ENCODE measurements around the gene ZNRF3. TPM values are rescaled to one million over a fixed set of nuclear protein-coding genes. Genes with fewer than 3 reads are reported as not detected.

ZNRF3 gene
- polyA plus RNA-seq, 1 donor (not counting 4 experiments of a cell fraction or from before 2014, with no cell fraction given), result 2.6 TPM

- H4K20me1 ChIP-seq (ENCODE audit: control insufficient read depth, extremely low read depth, insufficient read depth, low read length), result no peaks in the 10 kb centered on the region
- H3K4me1 ChIP-seq (ENCODE audit: control insufficient read depth, extremely low read depth, insufficient read depth, low read length), result peaks cover 13% of the 10 kb centered on the region
- no peak overlapping the region for H2AFZ ChIP-seq (ENCODE audit: control insufficient read depth, low read length)
- no peak overlapping the region for H3K27ac ChIP-seq (ENCODE audit: control insufficient read depth, insufficient read depth, low read length)
- H3K36me3 ChIP-seq (ENCODE audit: control insufficient read depth in 2 of 2, extremely low read depth in 1 of 2, insufficient read depth in 2 of 2, low read length in 2 of 2), result no peaks in the 10 kb centered on the region
- no peaks in the 10 kb centered on the region for H3K9me3 ChIP-seq (ENCODE audit: control insufficient read depth, low read depth, low read length)
- TF ChIP-seq EZH2 (IDR thresholded peaks at IDR 0.05; ENCODE audit: low read length) (no peak), CTCF (optimal IDR thresholded peaks at IDR 0.05 in 1 of 3, IDR thresholded peaks at IDR 0.05 in 1 of 3, conservative IDR thresholded peaks at IDR 0.05 in 1 of 3; ENCODE audit: extremely low read depth in 1 of 3, insufficient read depth in 2 of 3, low read length in 3 of 3) (no peak)
- dilution Hi-C loops (cut with MboI; ENCODE audit: extremely low pct_ligation_motif_present, low sequenced_read_pairs), result no loop called here
- H3K27me3 ChIP-seq (ENCODE audit: control insufficient read depth, extremely low read depth, insufficient read depth, low read length), result no peaks in the 10 kb centered on the region
- peaks cover 11% of the 10 kb centered on the region for H3K79me2 ChIP-seq (ENCODE audit: control insufficient read depth, insufficient read depth, low read length)
- no peak overlapping the region for H3K9ac ChIP-seq (ENCODE audit: control insufficient read depth, extremely low read depth, insufficient read depth, low read length)
- FAIRE-seq, result no peak
- no peak for DNase-seq (ENCODE audit: low read depth, low spot score)
- H3K4me2 ChIP-seq (ENCODE audit: control insufficient read depth, extremely low read depth, insufficient read depth, low read depth, low read length), result no peak overlapping the region
- no peak overlapping the region for H3K4me3 ChIP-seq (ENCODE audit: control insufficient read depth in 2 of 3, extremely low read depth in 1 of 3, insufficient read depth in 2 of 3, low read depth in 1 of 3, low read length in 3 of 3)
- no peaks in the 10 kb centered on the region for H3K9me1 ChIP-seq (ENCODE audit: control insufficient read depth, extremely low read depth, insufficient read depth, low read length)
Measured at GRCh38 chr22:28927630-28928029, 44.3 kb downstream of the ZNRF3 start.

DNA sequence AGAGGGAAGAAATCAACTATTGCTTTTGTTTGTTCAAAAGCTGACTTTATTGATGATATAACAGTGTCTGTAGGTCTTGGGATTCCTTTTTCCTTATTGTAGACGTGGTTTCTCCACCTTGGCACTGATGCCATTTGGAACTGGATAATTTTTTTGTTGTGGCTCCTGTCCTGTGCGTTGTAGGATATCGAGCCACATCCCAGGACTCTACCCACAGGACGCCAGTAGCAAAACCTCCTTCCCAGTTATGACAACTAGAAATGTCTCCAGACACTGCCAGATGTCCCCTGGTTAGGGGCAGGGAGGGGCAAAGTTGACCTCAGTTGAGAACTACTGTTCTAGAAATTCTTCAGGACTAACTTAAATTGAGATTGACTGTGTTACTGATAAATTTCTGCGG lies 45.8 kb downstream of the ZNRF3 start:
- Histone ChIP-seq H3K4me2 (ENCODE audit: control insufficient read depth, extremely low read depth, insufficient read depth, low read depth, low read length) (no peak overlapping the region), H3K36me3 (ENCODE audit: control insufficient read depth in 2 of 2, extremely low read depth in 1 of 2, insufficient read depth in 2 of 2, low read length in 2 of 2) (no peaks in the 10 kb centered on the region), H3K9ac (ENCODE audit: control insufficient read depth, extremely low read depth, insufficient read depth, low read length) (no peak overlapping the region), H3K27me3 (ENCODE audit: control insufficient read depth, extremely low read depth, insufficient read depth, low read length) (no peaks in the 10 kb centered on the region), H3K79me2 (ENCODE audit: control insufficient read depth, insufficient read depth, low read length) (peaks cover 11% of the 10 kb centered on the region), H3K9me3 (ENCODE audit: control insufficient read depth, low read depth, low read length) (no peaks in the 10 kb centered on the region), H3K9me1 (ENCODE audit: control insufficient read depth, extremely low read depth, insufficient read depth, low read length) (no peaks in the 10 kb centered on the region), H4K20me1 (ENCODE audit: control insufficient read depth, extremely low read depth, insufficient read depth, low read length) (no peaks in the 10 kb centered on the region), H3K4me3 (ENCODE audit: control insufficient read depth in 2 of 3, extremely low read depth in 1 of 3, insufficient read depth in 2 of 3, low read depth in 1 of 3, low read length in 3 of 3) (no peak overlapping the region), H2AFZ (ENCODE audit: control insufficient read depth, low read length) (no peak overlapping the region), H3K4me1 (ENCODE audit: control insufficient read depth, extremely low read depth, insufficient read depth, low read length) (peaks cover 3% of the 10 kb centered on the region), H3K27ac (ENCODE audit: control insufficient read depth, insufficient read depth, low read length) (no peak overlapping the region)
- FAIRE-seq (no peak), DNase-seq (ENCODE audit: low read depth, low spot score) (no peak)
- dilution Hi-C loops (cut with MboI; ENCODE audit: extremely low pct_ligation_motif_present, low sequenced_read_pairs), result no loop called here
- TF ChIP-seq EZH2 (IDR thresholded peaks at IDR 0.05; ENCODE audit: low read length) (no peak), CTCF (optimal IDR thresholded peaks at IDR 0.05 in 1 of 3, IDR thresholded peaks at IDR 0.05 in 1 of 3, conservative IDR thresholded peaks at IDR 0.05 in 1 of 3; ENCODE audit: extremely low read depth in 1 of 3, insufficient read depth in 2 of 3, low read length in 3 of 3) (no peak)
